ENCODE results near the gene HOMER3.

HOMER3 gene

DNA sequence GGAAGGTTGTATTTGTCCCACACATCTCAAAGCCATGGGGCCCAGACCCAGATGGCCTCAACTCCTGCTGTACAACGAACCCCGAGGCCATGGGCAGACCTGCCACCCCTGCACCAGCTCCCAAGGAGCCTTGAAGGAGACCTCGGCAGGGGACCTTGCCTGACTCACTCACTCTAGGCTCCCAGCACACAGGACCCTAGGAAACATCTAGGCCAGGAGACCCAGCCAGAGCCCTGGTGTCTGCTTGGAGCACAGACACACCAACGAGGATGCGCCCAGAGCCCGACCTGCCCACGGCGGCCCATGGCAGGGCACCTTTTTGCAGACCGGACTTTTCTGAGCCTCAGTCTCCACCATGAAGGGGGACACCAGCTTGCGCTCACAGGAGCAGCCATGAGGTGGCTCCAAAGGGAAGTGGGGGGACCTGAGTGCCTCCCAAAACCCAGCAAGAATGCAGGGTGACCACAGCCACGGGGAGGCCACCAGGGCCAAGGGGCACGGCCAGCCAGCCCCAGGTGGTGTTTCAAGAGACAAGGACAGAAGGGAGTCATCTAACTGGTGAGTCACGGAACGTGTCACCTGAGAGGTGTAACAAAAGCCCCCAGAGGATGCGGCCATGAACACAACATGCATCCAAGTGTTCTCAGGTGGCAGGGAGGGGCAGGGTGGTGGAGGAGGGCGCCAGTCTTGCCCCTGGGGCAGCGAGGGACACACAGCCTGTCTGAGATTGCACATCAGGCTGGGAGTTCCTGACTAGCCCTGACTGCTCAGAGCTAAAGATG is 40.1 kb downstream of the HOMER3 start:
- no peak for DNase-seq

- no peak for DNase-seq
Measured at GRCh38 chr19:18899624-18900560, 41.1 kb downstream of the HOMER3 start.

GRCh38 chr19:18898607-18899408 is 42.2 kb downstream of the HOMER3 start:
- DNase-seq = no peak

DNA sequence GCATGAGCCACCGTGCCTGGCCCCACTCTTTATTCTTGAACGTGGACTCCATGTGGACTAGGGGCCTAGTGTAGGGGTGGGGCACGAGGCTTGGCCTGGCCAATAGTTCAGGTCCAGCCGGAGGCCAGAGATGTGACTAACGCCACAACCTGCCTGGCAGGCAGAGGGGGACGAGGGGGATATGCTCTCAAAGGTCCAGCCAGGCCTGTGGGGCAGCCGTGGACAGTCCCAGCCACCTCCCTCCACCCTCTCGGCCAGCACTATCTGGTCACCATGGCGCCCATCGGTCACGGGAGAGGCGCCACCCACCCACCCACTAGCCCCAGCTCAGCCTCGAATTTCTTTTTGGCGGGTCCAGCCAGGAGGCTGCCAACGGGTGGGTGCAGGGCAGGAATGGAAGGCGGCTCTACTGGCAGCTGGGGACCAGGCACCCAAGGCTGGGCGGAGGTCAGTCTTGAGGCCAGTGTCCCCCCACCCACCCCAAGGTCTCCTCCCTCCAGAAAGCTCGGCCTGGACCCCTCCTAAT is 42.9 kb downstream of the HOMER3 start:
- no peak for DNase-seq

DNA sequence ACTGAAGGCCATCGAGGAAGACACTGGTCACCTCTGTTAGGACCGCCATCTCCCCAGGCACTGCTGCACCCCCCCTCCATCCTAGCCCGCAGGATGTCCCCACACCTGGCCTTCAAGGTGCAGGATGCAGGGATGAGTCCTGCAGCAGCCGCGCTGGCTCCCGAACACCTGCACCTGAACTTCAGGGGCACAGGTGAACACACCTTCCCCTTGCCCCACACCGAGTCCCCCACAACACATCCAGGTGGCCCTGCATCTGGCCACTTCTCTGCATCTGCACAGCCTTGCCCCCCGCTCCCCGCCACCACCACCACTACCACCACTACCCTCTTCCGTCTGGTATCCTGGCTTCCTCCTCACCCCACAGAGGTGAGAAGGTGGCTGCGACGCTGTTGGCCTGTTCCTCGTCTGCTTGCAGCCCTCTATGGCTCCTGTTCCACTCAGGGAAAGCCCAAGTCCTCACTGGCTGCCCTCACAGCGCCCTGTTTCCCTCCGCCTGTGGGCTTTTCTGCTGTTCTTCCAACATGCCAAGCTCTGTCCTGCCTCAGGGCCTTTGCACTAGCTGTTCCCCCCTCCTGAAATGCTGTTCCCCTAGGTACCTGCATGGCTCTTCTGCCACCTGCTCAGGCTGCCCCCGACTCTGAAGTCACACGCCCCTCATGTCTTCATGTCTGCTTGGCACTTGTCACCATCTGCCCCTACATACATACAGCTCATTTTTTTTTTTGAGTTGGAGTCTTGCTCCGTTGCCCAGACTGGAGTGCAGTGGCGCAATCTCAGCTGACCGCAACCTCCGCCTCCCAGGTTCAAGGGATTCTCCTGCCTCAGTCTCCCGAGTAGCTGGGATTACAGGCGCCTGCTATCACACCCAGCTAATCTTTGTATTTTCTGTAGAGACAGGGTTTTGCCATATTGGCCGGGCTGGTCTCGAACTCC is 43.7 kb downstream of the HOMER3 start:
- no peak for DNase-seq

- DNase-seq = no peak
Measured at GRCh38 chr19:18896421-18896841, 44.6 kb downstream of the HOMER3 start.

DNA sequence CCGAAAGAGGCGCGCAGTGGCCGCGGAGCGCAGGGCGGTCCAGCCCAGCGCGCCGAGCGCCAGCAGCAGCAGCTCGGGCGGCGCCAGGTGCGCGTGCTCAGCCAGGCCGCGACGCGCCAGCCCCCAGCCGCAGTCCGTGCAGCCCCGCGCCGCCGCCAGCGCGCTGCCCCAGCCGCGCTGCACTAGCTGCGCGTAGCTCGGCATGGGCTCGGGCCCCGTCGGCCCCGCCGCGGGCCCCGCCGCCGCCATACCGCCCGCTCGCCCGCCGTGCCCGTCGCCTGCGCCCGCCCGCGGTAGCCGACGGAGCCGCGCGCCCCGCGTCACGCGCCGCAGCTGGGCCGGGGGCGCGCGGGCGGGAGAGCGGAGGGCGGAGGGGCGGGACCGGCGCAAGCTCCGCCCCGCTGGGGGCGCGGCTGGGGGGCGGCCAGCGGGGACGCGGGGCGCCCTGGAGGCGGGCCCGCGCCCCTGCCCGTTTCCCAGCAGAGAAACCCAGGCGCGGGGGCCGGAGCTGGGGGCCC is 45.1 kb downstream of the HOMER3 start, which contains the start of gene CERS1:
Gene CERS1 (minus strand): TSS at position 335 of the 518 bp plus-strand sequence. CDS start 86 bp downstream, at position 249.
- DNase-seq = no peak

- DNase-seq = no peak
Measured at GRCh38 chr19:18895038-18895823, 45.8 kb downstream of the HOMER3 start.

DNA sequence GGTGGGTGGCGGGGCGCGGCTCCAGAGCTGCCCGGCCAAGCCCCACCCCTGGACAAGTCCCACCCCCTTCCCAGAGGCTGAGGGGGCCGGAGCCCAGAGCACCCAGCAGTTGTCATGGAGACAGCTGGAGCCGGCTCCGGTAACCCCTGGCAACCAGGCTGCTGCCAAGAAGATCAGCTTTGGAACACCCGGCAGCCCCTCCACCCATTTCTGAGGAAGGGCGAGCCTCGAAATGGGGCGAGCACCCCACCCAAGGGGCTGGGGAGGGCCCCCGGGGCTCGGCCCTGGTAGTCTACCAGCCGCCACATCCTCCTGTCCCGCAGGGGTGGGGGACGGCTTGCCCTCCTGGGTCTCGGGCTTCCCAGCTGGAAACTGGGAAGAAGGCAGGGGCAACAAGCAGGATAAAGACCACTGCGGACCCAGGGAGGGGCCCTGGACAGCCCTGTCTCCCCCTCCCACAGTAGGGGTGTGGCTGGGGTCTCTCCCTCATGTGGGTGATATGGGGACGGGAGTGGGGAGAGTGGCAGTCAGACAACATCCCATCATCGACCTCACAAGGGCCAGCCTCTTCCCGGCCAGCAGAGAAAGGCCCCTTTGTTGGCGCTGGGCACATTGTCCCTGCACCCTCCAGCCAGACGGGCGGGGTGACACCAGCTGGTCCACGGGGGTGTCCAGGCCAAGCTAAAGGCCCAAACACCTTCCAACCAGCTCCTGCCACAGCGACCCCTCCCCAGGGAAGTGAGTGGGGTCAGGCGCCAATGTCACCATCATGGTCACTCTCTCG is 46.6 kb downstream of the HOMER3 start:
- peak; percentile 85 for DNase-seq

DNA sequence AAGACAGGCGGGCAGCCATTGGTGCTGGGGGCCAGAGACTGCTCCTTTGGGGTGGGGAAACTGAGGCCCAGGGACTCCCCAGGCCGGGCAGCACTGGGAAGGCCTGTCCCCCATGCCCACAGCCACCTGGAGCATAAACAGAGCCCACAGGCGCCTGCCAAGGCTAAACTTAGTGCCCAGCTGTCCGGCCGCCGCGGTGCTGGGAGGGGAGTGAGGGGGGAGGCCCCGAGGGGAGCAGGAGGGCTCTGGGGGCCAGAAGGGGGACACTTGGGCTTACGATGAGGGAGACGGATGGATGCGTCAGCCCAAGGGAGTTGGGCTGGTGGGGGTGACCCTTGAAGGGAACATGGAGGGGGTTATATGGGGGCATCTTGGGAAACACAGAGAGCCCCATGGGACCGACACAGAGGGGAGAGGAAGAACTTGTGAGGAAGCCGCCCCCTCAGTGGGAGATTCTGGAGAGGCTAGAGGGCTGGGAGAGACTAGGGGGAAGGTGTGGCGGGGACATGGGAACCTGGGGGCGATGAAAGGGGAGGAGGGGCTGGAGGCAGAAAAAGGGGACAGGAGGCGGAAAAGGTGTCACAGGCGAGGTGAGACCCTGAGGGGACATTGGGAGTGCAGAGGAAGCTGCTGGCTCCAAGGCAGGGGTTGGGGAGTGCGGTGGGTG is 47.3 kb downstream of the HOMER3 start:
- DNase-seq = no peak

DNA sequence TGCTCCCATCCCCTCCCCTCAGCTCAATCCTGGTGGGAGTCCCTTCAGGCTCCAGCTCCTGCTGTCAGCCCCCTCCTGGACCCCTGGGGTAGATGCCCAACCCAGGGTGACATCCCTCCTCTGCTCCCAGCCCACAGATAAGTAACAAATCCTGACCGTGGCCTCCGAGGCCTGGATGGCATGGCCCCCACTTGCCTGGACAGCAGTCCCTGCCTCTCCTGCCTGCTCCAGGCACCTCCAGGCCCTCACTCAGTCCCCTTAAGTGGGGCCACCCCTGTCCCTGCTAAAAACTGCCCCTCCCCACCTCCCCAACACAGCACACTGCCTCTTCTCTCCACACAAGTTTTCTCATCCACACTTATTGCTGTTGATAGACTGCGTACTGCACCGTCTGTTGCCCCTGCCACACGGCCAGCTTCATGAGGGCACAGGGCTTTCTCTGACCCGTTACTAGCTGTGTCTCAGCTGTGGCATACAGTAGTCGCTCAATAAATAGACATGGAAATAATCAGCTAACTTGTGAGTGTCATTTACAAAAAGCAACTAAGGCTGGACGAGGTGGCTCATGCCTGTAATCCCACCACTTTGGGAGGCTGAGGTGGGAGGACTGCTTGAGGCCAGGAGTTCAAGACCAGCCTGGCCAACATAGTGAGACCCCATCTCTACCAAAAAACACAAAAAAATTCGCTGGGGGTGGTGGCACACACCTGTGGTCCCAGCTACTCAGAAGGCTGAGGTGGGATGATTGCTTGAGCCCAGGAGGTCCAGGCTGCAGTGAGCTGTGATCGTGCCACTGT is 50.9 kb downstream of the HOMER3 start:
- no peak for DNase-seq

- DNase-seq = no peak
Measured at GRCh38 chr19:18886972-18887371, 54.0 kb downstream of the HOMER3 start.

- DNase-seq = no peak
Measured at GRCh38 chr19:18883526-18884304, 57.3 kb downstream of the HOMER3 start.

- no peak for DNase-seq
Measured at GRCh38 chr19:18881491-18881890, 59.5 kb downstream of the HOMER3 start.

DNA sequence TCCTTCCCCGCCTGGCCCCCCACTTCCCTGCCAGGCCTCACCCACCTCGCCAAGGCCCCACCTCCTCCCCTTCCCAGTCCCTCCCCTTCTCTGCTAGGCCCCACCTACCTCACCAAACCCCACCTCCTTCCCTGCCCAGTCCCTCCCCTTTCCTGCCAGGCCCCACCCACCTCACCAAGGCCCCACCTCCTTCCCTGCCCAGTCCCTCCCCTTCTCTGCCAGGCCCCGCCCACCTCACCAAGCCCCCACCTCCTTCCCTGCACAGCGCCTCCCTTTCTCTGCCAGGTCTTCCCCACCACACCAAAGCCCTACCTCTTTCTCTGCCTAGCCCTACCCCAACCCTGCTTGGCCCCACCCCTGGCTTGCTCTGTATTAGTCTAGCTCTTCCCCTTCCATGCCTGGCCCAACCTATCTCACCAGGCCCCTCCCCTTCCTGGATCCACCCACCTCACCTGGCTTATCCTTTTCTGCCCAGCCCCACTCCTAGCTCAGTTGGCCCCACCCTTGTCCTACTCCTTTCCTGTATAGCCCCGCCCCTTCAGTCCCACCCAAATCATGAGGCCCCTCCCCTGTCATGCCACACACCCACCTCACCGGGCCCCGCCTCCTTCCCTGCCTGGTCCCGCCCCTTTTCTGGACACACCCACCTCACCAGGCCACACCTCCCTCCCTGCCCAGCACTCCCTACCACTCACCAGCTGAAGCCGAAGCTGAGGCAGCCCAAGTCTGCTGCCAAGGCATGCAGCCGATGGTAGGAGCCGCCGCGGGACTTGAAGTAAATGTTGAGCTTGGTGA is 61.2 kb downstream of the HOMER3 start:
- DNase-seq = no peak

Data from NCI-H1694 (cell line).